Spleen (tissue), 7 donors: Measurements from ENCODE around the gene LRP11.
"Not testable (repeated sequence)": the region's sequence is repeated elsewhere in the genome, so short reads cannot be mapped to it uniquely, and the experiment has no call there.

ENCODE experiments used
- POLR2A ChIP-seq, 3 donors: fragments of 450-650 bp; IDR thresholded peaks; one replicate each; pipeline ENCODE4 v1.5.1; 2017; ENCODE audit warnings: antibody characterized with exemption in 3 of 3, mild to moderate bottlenecking in 1 of 3
- POLR2AphosphoS5 ChIP-seq, 3 donors: sonication (generic); formaldehyde crosslinking; IDR thresholded peaks; one replicate each; pipeline ENCODE4 v1.5.1; 2017; ENCODE audit warnings: antibody characterized with exemption in 3 of 3
- TF ChIP-seq, protein P1 (sequence below), 11 experiments: fragments of 200-600 bp in 7 of 11; fragments of 450-650 bp in 4 of 11; sonication (generic) in 4 of 11; IDR thresholded peaks in 8 of 11; conservative IDR thresholded peaks in 3 of 11; 1 replicate in 7 of 11; 2 replicates in 4 of 11; pipeline versions ENCODE4 v1.4.0 to v1.8.0; 2016 to 2021; ENCODE audit warnings: antibody characterized with exemption in 11 of 11, inconsistent platforms in 4 of 11, mild to moderate bottlenecking in 1 of 11
- donor health status: DM: no; HTN: no; CAD: no; lungs with moderate emphysema.
- donor health status: DM: no; HTN: no; CAD: no.
- donor health status: DM: no; HTN: no; CAD: no.

DNA sequence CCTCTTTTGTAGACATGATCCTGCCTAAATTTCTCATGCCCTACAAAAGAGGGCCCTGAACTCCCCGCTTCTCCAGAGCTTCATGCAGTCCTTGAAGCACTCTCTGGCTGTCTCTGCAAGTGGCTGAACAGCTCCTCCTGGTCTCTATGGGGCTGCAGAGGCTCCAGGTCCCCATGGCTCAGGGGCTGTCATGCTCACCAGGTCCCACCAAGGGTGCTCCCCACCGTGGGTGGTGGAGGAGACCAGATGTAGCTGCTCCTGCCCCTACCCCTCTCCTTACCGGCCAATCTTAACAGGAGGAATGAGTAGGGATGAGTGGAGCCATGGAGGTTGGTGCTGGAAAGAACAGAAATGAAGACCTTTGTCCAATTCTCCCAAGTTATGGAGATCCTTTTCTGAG, 48.5 kb upstream of the LRP11 start:
- TF ChIP-seq, protein P1, sequence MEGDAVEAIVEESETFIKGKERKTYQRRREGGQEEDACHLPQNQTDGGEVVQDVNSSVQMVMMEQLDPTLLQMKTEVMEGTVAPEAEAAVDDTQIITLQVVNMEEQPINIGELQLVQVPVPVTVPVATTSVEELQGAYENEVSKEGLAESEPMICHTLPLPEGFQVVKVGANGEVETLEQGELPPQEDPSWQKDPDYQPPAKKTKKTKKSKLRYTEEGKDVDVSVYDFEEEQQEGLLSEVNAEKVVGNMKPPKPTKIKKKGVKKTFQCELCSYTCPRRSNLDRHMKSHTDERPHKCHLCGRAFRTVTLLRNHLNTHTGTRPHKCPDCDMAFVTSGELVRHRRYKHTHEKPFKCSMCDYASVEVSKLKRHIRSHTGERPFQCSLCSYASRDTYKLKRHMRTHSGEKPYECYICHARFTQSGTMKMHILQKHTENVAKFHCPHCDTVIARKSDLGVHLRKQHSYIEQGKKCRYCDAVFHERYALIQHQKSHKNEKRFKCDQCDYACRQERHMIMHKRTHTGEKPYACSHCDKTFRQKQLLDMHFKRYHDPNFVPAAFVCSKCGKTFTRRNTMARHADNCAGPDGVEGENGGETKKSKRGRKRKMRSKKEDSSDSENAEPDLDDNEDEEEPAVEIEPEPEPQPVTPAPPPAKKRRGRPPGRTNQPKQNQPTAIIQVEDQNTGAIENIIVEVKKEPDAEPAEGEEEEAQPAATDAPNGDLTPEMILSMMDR (IDR thresholded peaks at IDR 0.05 in 8 of 11, conservative IDR thresholded peaks at IDR 0.05 in 3 of 11) = not testable (repeated sequence)
- not testable (repeated sequence) for TF ChIP-seq POLR2AphosphoS5, POLR2A (IDR thresholded peaks at IDR 0.05)
